ENCODE data around the gene ZFYVE1.
"Not testable (repeated sequence)": the region's sequence is repeated elsewhere in the genome, so short reads cannot be mapped to it uniquely, and the experiment has no call there.

GRCh38 chr14:73015552-73015951, 11.4 kb downstream of the ZFYVE1 start:
- TF ChIP-seq POLR2AphosphoS5 (IDR thresholded peaks at IDR 0.05; ENCODE audit: borderline replicate concordance, low read depth, low read length); EZH2 (IDR thresholded peaks at IDR 0.05); FOXP2 (optimal IDR thresholded peaks at IDR 0.05; ENCODE audit: control extremely low read depth, extremely low read length, insufficient read depth): not testable (repeated sequence)
